Mesendoderm (in vitro differentiated cells): ENCODE results near the gene CNTN4.

ENCODE experiments used
- DNase-seq: peaks from one replicate; pipeline ENCODE4 v3.0.0; 2013
- H2AK5ac ChIP-seq: 2 replicates; pipeline ENCODE4 v1.6.1; 2013; ENCODE audit warnings: low read length, inconsistent platforms
- H2BK120ac ChIP-seq: 2 replicates; pipeline ENCODE4 v1.6.1; 2013; ENCODE audit warnings: low read depth, mild to moderate bottlenecking, low read length, moderate library complexity, mixed read lengths
- H2BK15ac ChIP-seq: replicated peaks from 2 replicates; pipeline ENCODE4 v1.6.1; 2013; ENCODE audit warnings: low read depth, mild to moderate bottlenecking, moderate library complexity
- H2BK5ac ChIP-seq: 2 replicates; pipeline ENCODE4 v1.6.1; 2013; ENCODE audit warnings: low read length, inconsistent platforms
- H3K18ac ChIP-seq: 2 replicates; pipeline ENCODE4 v1.6.1; 2013; ENCODE audit warnings: mild to moderate bottlenecking, low read length, mixed read lengths
- H3K23ac ChIP-seq: one replicate; pipeline ENCODE4 v1.6.1; 2013; ENCODE audit warnings: low read length
- H3K27ac ChIP-seq: 2 replicates; pipeline ENCODE4 v1.5.1; 2013; ENCODE audit warnings: low read depth, mild to moderate bottlenecking, inconsistent platforms, low read length, moderate library complexity
- H3K27me3 ChIP-seq: 2 replicates; pipeline ENCODE4 v1.6.1; 2013; ENCODE audit warnings: low read length, control low read depth, mild to moderate bottlenecking, inconsistent platforms; ENCODE audit not compliant: insufficient read depth, poor library complexity
- H3K36me3 ChIP-seq: 2 replicates; pipeline ENCODE4 v1.6.1; 2013; ENCODE audit warnings: low read length, inconsistent platforms; ENCODE audit not compliant: control insufficient read depth, insufficient read depth
- H3K4ac ChIP-seq: one replicate; pipeline ENCODE4 v1.6.1; 2013; ENCODE audit warnings: low read depth, mild to moderate bottlenecking, low read length, moderate library complexity
- H3K4me1 ChIP-seq: 2 replicates; pipeline ENCODE4 v1.6.1; 2013; ENCODE audit warnings: low read depth, low read length, inconsistent platforms; ENCODE audit not compliant: control insufficient read depth
- H3K4me2 ChIP-seq: 2 replicates; pipeline ENCODE4 v1.6.1; 2013; ENCODE audit warnings: low read length
- H3K4me3 ChIP-seq: 2 replicates; pipeline ENCODE4 v1.5.1; 2013; ENCODE audit warnings: mild to moderate bottlenecking, low read length
- H3K56ac ChIP-seq: one replicate; pipeline ENCODE4 v1.6.1; 2013; ENCODE audit warnings: low read length
- H3K79me1 ChIP-seq: 2 replicates; pipeline ENCODE4 v1.6.1; 2013; ENCODE audit warnings: low read length, inconsistent platforms
- H3K79me2 ChIP-seq: 2 replicates; pipeline ENCODE4 v1.6.1; 2013; ENCODE audit warnings: mild to moderate bottlenecking, low read length; ENCODE audit not compliant: control insufficient read depth, insufficient read depth
- H3K9ac ChIP-seq: 2 replicates; pipeline ENCODE4 v1.6.1; 2013; ENCODE audit warnings: low read length, inconsistent platforms
- H4K5ac ChIP-seq: one replicate; pipeline ENCODE4 v1.6.1; 2013; ENCODE audit warnings: low read length
- H4K8ac ChIP-seq: one replicate; pipeline ENCODE4 v1.6.1; 2013; ENCODE audit warnings: low read depth, mild to moderate bottlenecking, control low read depth, low read length, moderate library complexity
- WGBS: extraction: QIAGEN DNeasy Blood & Tissue Kit; methylation state at CpG from one replicate; pipeline ENCODE4 v1.1.7; 2013; ENCODE audit warnings: low lambda C conversion rate, missing lambda C conversion rate; ENCODE audit not compliant: insufficient coverage; ENCODE audit errors: extremely low coverage; 5-methylcytosine and 5-hydroxymethylcytosine counted together

CNTN4 gene

GRCh38 chr3:2883283-2883682, 784.6 kb downstream of the CNTN4 start:
- H3K4ac ChIP-seq = no peak overlapping the region
- no peak overlapping the region for H2BK5ac ChIP-seq
- no peaks in the 10 kb centered on the region for H3K79me2 ChIP-seq
- no peak overlapping the region for H3K4me2 ChIP-seq
- H3K23ac ChIP-seq = no peak overlapping the region
- no peaks in the 10 kb centered on the region for H3K27me3 ChIP-seq
- no peaks in the 10 kb centered on the region for H3K79me1 ChIP-seq
- H4K8ac ChIP-seq = no peak overlapping the region
- no peak overlapping the region for H3K9ac ChIP-seq
- H3K27ac ChIP-seq = no peak overlapping the region
- no peaks in the 10 kb centered on the region for H3K4me1 ChIP-seq
- no peak overlapping the region for H3K18ac ChIP-seq
- WGBS = no CpG with 5 or more reads among the region's 3 CpGs
- H3K4me3 ChIP-seq = no peak overlapping the region
- H3K36me3 ChIP-seq = no peaks in the 10 kb centered on the region
- no peak for DNase-seq
- no peak overlapping the region for H3K56ac ChIP-seq
- no peak overlapping the region for H4K5ac ChIP-seq
- H2BK120ac ChIP-seq = no peak overlapping the region
- H2AK5ac ChIP-seq = no peak overlapping the region
- no peak overlapping the region for H2BK15ac ChIP-seq

DNA sequence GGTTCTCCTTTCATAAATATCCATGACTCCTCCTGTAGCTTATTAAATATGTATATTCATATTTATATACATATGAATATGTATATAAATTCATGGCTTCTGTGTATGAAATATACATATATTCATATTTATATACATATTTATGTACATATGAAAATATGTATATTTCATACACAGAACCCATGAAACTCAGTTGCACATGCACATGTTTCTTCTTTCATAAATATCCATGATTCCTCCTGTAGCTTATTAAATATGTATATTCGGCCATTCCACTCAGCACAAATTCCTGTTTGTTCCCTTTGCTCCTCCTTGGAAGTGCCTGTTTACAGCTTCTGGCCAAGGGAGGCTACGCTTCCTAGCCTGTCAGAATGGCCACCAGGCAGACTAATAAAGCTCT, 789.9 kb downstream of the CNTN4 start:
- Histone ChIP-seq H3K23ac (no peak overlapping the region), H3K79me1 (no peaks in the 10 kb centered on the region), H3K18ac (no peak overlapping the region), H3K27me3 (no peaks in the 10 kb centered on the region), H2AK5ac (no peak overlapping the region), H2BK120ac (no peak overlapping the region), H3K56ac (no peak overlapping the region), H2BK5ac (no peak overlapping the region), H3K4me1 (no peaks in the 10 kb centered on the region), H2BK15ac (no peak overlapping the region), H4K8ac (no peak overlapping the region), H3K9ac (no peak overlapping the region), H3K4me3 (no peak overlapping the region), H4K5ac (no peak overlapping the region), H3K36me3 (no peaks in the 10 kb centered on the region), H3K79me2 (no peaks in the 10 kb centered on the region), H3K4ac (no peak overlapping the region), H3K4me2 (no peak overlapping the region), H3K27ac (no peak overlapping the region)
- DNase-seq = no peak
- no CpG with 5 or more reads among the region's 2 CpGs for WGBS

DNA sequence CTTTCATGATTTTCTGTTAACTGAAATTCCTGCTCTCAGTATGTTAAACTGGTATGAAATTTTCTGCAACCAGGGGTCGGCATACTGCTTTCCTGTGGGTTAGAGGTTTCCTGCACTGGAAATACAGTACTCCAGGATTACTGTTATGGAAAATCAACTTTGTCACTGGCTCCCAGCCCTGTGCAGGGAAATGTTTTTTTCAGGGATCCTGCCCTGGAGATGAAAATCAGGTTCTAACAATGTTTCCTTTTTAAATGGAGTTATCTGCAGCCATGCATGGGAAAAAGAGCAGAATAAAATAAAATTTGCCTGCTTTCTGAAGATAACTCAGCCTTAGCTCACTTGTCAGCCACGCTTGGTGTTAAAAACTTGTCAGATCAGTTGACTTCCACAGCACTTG, 791.1 kb downstream of the CNTN4 start:
- WGBS = no CpG with 5 or more reads among the region's 2 CpGs
- DNase-seq = no peak
- H3K18ac ChIP-seq = no peak overlapping the region
- H3K56ac ChIP-seq = no peak overlapping the region
- H4K5ac ChIP-seq = no peak overlapping the region
- no peaks in the 10 kb centered on the region for H3K27me3 ChIP-seq
- H2BK15ac ChIP-seq = no peak overlapping the region
- H3K4ac ChIP-seq = no peak overlapping the region
- no peak overlapping the region for H3K27ac ChIP-seq
- H3K9ac ChIP-seq = no peak overlapping the region
- H4K8ac ChIP-seq = no peak overlapping the region
- no peak overlapping the region for H2BK120ac ChIP-seq
- no peak overlapping the region for H3K4me3 ChIP-seq
- H3K4me2 ChIP-seq = no peak overlapping the region
- H3K36me3 ChIP-seq = no peaks in the 10 kb centered on the region
- no peak overlapping the region for H2AK5ac ChIP-seq
- no peak overlapping the region for H3K23ac ChIP-seq
- H3K4me1 ChIP-seq = no peaks in the 10 kb centered on the region
- H3K79me1 ChIP-seq = no peaks in the 10 kb centered on the region
- H3K79me2 ChIP-seq = no peaks in the 10 kb centered on the region
- H2BK5ac ChIP-seq = no peak overlapping the region

DNA sequence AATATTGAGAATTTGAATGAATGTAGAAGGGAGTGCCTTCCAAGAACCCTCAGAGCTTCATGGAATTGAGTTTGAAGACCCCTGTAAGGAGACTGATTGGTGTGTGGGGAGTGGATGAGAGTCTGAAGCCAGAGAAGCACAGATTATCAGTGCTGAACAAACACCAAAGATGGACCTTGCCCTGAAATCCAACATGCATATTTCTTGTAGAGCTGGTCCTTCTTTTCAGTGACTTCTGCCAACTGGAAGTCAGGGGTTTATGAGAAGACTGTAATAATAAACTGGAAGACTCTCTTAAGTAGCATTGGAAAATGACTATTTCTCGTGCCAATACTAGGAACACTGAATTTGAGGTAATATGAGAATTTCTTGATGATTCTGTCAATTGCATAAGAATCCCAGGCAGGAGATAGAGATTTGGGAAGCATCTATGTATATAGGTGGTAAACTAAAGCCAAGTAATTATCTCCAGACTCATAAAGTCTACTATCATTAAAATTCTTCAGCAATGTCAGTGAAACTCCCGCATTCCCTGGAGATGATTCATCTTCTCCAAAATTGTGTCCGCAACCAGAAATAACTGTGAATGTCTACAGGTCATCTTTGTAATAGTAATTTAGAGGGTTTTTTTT, 797.8 kb downstream of the CNTN4 start:
- Histone ChIP-seq H2BK120ac (no peak overlapping the region), H3K9ac (no peak overlapping the region), H3K4me3 (no peak overlapping the region), H2BK5ac (no peak overlapping the region), H4K8ac (no peak overlapping the region), H2AK5ac (no peak overlapping the region), H2BK15ac (no peak overlapping the region), H3K79me2 (no peaks in the 10 kb centered on the region), H3K79me1 (no peaks in the 10 kb centered on the region), H3K36me3 (no peaks in the 10 kb centered on the region), H3K18ac (no peak overlapping the region), H3K4ac (no peak overlapping the region), H3K23ac (no peak overlapping the region), H3K27me3 (no peaks in the 10 kb centered on the region), H4K5ac (no peak overlapping the region), H3K4me1 (no peaks in the 10 kb centered on the region), H3K4me2 (no peak overlapping the region), H3K27ac (no peak overlapping the region), H3K56ac (no peak overlapping the region)
- no peak for DNase-seq
- no CpG with 5 or more reads among the region's 3 CpGs for WGBS

- H3K79me2 ChIP-seq = no peaks in the 10 kb centered on the region
- no peak overlapping the region for H3K56ac ChIP-seq
- H3K18ac ChIP-seq = no peak overlapping the region
- H3K4ac ChIP-seq = no peak overlapping the region
- no peak overlapping the region for H4K8ac ChIP-seq
- no peak overlapping the region for H2BK15ac ChIP-seq
- H3K9ac ChIP-seq = no peak overlapping the region
- no peak for DNase-seq
- no peak overlapping the region for H3K4me3 ChIP-seq
- no peak overlapping the region for H2BK5ac ChIP-seq
- H2BK120ac ChIP-seq = no peak overlapping the region
- no peak overlapping the region for H4K5ac ChIP-seq
- no peaks in the 10 kb centered on the region for H3K27me3 ChIP-seq
- no peaks in the 10 kb centered on the region for H3K79me1 ChIP-seq
- WGBS = no CpG with 5 or more reads among the region's 4 CpGs
- H3K4me1 ChIP-seq = no peaks in the 10 kb centered on the region
- H3K23ac ChIP-seq = no peak overlapping the region
- no peak overlapping the region for H3K27ac ChIP-seq
- no peak overlapping the region for H3K4me2 ChIP-seq
- no peak overlapping the region for H2AK5ac ChIP-seq
- no peaks in the 10 kb centered on the region for H3K36me3 ChIP-seq
Observed at GRCh38 chr3:2897821-2898220, 799.2 kb downstream of the CNTN4 start.
